ENCODE measurements around the gene CHP1. TPM values are rescaled to one million over a fixed set of nuclear protein-coding genes. Genes with fewer than 3 reads are reported as not detected.
A peak's percentile ranks its signal among the peaks of the same experiment; 100 is the strongest.

Gene CHP1
- polyA plus RNA-seq, 2 of the 4 experiments (the other 2 are of a cell fraction), result 115 to 138 TPM

DNA sequence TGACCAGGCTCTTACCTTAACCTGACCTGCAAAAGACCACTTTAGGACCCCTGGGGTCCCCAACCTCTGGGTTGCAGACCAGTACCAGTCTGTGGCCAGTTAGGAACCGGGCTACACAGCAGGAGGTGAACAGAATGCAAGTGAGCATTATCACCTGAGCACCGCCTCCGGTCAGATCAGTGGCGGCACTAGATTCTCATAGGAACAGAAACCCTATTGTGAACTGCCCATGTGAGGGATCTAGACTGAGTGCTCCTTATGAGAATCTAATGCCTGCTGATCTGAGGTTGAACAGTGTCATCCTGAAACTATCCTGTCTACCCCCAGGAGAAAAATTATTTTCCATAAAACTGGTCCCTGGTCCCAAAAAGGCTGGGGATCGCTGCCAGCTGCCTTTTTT is 20.3 kb downstream of the CHP1 start:
- ATAC-seq (no peak), DNase-seq (ENCODE audit: low read depth in 1 of 2, low spot score in 1 of 2) (no peak), FAIRE-seq (no peak)
- H3K4me2 ChIP-seq, result peak overlapping the region; percentile 71; the same call in 1 of the 3 replicates
- peak overlapping the region; percentile 94 to 97 for H3K27ac ChIP-seq
- WGBS (ENCODE audit: missing lambda C conversion rate), result 96% methylated on average over 3 of the region's 5 CpGs
- no peak for TF ChIP-seq JUN (IDR thresholded peaks at IDR 0.05)
- TF ChIP-seq HMGXB4 (CRISPR knock-in tag; IDR thresholded peaks at IDR 0.05; ENCODE audit: borderline replicate concordance), result no peak
- no peak for TF ChIP-seq MAZ (IDR thresholded peaks at IDR 0.05; ENCODE audit: borderline replicate concordance, low read depth, low read length)
- TF ChIP-seq MAX (IDR thresholded peaks at IDR 0.05), result no peak
- TF ChIP-seq JUNB (IDR thresholded peaks at IDR 0.05), result no peak
- no peak for TF ChIP-seq ZNF302 (CRISPR knock-in tag; IDR thresholded peaks at IDR 0.05)
- TF ChIP-seq, protein P1, sequence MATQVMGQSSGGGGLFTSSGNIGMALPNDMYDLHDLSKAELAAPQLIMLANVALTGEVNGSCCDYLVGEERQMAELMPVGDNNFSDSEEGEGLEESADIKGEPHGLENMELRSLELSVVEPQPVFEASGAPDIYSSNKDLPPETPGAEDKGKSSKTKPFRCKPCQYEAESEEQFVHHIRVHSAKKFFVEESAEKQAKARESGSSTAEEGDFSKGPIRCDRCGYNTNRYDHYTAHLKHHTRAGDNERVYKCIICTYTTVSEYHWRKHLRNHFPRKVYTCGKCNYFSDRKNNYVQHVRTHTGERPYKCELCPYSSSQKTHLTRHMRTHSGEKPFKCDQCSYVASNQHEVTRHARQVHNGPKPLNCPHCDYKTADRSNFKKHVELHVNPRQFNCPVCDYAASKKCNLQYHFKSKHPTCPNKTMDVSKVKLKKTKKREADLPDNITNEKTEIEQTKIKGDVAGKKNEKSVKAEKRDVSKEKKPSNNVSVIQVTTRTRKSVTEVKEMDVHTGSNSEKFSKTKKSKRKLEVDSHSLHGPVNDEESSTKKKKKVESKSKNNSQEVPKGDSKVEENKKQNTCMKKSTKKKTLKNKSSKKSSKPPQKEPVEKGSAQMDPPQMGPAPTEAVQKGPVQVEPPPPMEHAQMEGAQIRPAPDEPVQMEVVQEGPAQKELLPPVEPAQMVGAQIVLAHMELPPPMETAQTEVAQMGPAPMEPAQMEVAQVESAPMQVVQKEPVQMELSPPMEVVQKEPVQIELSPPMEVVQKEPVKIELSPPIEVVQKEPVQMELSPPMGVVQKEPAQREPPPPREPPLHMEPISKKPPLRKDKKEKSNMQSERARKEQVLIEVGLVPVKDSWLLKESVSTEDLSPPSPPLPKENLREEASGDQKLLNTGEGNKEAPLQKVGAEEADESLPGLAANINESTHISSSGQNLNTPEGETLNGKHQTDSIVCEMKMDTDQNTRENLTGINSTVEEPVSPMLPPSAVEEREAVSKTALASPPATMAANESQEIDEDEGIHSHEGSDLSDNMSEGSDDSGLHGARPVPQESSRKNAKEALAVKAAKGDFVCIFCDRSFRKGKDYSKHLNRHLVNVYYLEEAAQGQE (IDR thresholded peaks at IDR 0.05), result no peak
- TF ChIP-seq PHF8 (IDR thresholded peaks at IDR 0.05; ENCODE audit: borderline replicate concordance, low read depth), result no peak
- no peak for TF ChIP-seq KDM1A (IDR thresholded peaks at IDR 0.05; ENCODE audit: low read depth)
- TF ChIP-seq EHMT2 (IDR thresholded peaks at IDR 0.05; ENCODE audit: low read depth), result no peak
- no peak for TF ChIP-seq NFE2L2 (conservative IDR thresholded peaks at IDR 0.05; ENCODE audit: low read length)
- TF ChIP-seq RFX5 (IDR thresholded peaks at IDR 0.05), result no peak
- no peak for TF ChIP-seq CHD4 (IDR thresholded peaks at IDR 0.05; ENCODE audit: borderline replicate concordance)
- TF ChIP-seq, protein P2, sequence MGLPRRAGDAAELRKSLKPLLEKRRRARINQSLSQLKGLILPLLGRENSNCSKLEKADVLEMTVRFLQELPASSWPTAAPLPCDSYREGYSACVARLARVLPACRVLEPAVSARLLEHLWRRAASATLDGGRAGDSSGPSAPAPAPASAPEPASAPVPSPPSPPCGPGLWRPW (IDR thresholded peaks at IDR 0.05), result no peak
- TF ChIP-seq RARB (CRISPR knock-in tag; IDR thresholded peaks at IDR 0.05), result no peak
- TF ChIP-seq TP53 (CRISPR knock-in tag; IDR thresholded peaks at IDR 0.05), result no peak
- ChIA-PET CTCF (no interaction called here), POLR2A (no interaction called here)
- H3K4me1 ChIP-seq, result peaks cover 73% of the 10 kb centered on the region
- no peak overlapping the region for H3K4me3 ChIP-seq
- no peaks in the 10 kb centered on the region for H3K9me3 ChIP-seq

DNA sequence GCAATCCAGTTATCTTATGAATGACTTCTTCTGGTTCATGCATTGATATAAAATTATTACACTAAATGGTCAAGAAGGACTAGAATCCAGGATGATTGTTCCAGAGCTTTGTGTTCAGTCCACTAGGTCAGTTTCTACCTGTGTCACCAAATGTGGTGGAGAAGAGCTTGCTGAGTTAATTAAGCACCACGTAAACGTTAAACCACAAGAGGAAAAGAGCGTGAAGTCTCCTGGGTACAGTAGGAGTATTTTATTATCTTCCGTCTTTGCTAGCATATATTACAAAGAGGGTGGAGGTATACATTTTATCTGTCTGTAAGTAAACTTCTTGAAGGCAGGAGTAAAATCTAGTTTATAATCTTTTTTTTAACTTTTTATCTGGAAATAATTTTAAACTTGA is 23.5 kb downstream of the CHP1 start:
- Histone ChIP-seq H3K9me3 (no peaks in the 10 kb centered on the region), H3K4me3 (no peak overlapping the region), H3K27ac (peak overlapping the region; percentile 86 to 99), H3K4me1 (peaks cover 85% of the 10 kb centered on the region), H3K4me2 (peak overlapping the region; percentile 19; the same call in 1 of the 3 replicates)
- FAIRE-seq (no peak), ATAC-seq (no peak), DNase-seq (ENCODE audit: low read depth in 1 of 2, low spot score in 1 of 2) (no peak)
- 86% methylated on average over 4 of the region's 4 CpGs for WGBS (ENCODE audit: missing lambda C conversion rate)
- CTCF ChIA-PET, result interaction anchor here (2.0 kb wide), 1 partner anchor 23 kb away, joined by 10 read pairs; the partner anchor contains the start of gene CHP1
- POLR2A ChIA-PET, result no interaction called here
- TF ChIP-seq CHD2 (IDR thresholded peaks at IDR 0.05; ENCODE audit: low read length, partially characterized antibody), result no peak
- no peak for TF ChIP-seq CEBPB (IDR thresholded peaks at IDR 0.05)
- no peak for TF ChIP-seq KDM1A (IDR thresholded peaks at IDR 0.05; ENCODE audit: low read depth)
- no peak for TF ChIP-seq POLR2A (IDR thresholded peaks at IDR 0.05; ENCODE audit: low read length)
- no peak for TF ChIP-seq CBX8 (IDR thresholded peaks at IDR 0.05)
